Aorta (tissue), 5 donors: ENCODE measurements around the gene SIX5. TPM values are rescaled to one million over a fixed set of nuclear protein-coding genes. Genes with fewer than 3 reads are reported as not detected.
"Not testable (repeated sequence)": the region's sequence is repeated elsewhere in the genome, so short reads cannot be mapped to it uniquely, and the experiment has no call there.

Experiments
- ATAC-seq: fragments of 200-7000 bp; cut with Tn5 transposase; one replicate; pipeline ENCODE4 v1.9.1; 2022; ENCODE audit warnings: moderate library complexity; ENCODE audit not compliant: low FRiP score
- DNase-seq, 2 donors: peaks; one replicate each; pipeline ENCODE4 v3.0.0-alpha.2; 2020
- H3K27ac ChIP-seq, 2 donors: one replicate each; pipeline ENCODE4 v1.5.1; 2013; ENCODE audit warnings: low read length in 2 of 2, mild to moderate bottlenecking in 2 of 2, moderate library complexity in 2 of 2, control low read depth in 1 of 2, inconsistent platforms in 1 of 2, low read depth in 1 of 2
- H3K27me3 ChIP-seq, 2 donors: one replicate each; pipeline ENCODE4 v1.6.1; 2013; ENCODE audit warnings: control low read depth in 1 of 2, low read length in 1 of 2, mild to moderate bottlenecking in 1 of 2, moderate library complexity in 1 of 2; ENCODE audit not compliant: insufficient read depth in 2 of 2, control insufficient read depth in 1 of 2
- H3K36me3 ChIP-seq, 2 donors: one replicate each; pipeline ENCODE4 v1.6.1; 2013; ENCODE audit warnings: control low read depth in 1 of 2, low read length in 1 of 2, mild to moderate bottlenecking in 1 of 2; ENCODE audit not compliant: insufficient read depth in 2 of 2, control insufficient read depth in 1 of 2
- H3K4me1 ChIP-seq, 2 donors: one replicate each; pipeline ENCODE4 v1.6.1; 2013; ENCODE audit warnings: low read length in 2 of 2, control low read depth in 1 of 2, mild to moderate bottlenecking in 1 of 2, moderate library complexity in 1 of 2; ENCODE audit not compliant: insufficient read depth in 2 of 2, control insufficient read depth in 1 of 2
- H3K4me3 ChIP-seq, 2 donors: one replicate each; pipeline ENCODE4 v1.5.1; 2013; ENCODE audit warnings: low read length in 2 of 2, control low read depth in 1 of 2, mild to moderate bottlenecking in 1 of 2
- H3K9me3 ChIP-seq: one replicate; pipeline ENCODE4 v1.6.1; 2013; ENCODE audit warnings: mild to moderate bottlenecking, low read length; ENCODE audit not compliant: control insufficient read depth
- WGBS, 2 donors: extraction: QIAGEN DNeasy Blood & Tissue Kit; methylation state at CpG; one replicate each; pipeline ENCODE4 v1.1.7; 2013; 5-methylcytosine and 5-hydroxymethylcytosine counted together
- intact Hi-C, 2 donors: fragments of 100-400 bp; cut with DNase I; formaldehyde crosslinking; loops; one replicate each; pipeline versions ENCODE4 v1.14.2 to v1.15.0; 2022
- polyA plus RNA-seq, 2 donors: library from polyadenylated mRNA; stranded (reverse); fragments of 200-250 nt; gene quantifications; one replicate each; pipeline ENCODE4 v1.2.3, GENCODE V29; 2013
- total RNA-seq, 2 donors: library from RNA; stranded (reverse); fragmentation: NEBNext Ultra II Directional; extraction: Animal tissue kit (Norgen Biotek cat#: 25700); gene quantifications; one replicate each; pipeline ENCODE4 v1.2.1, GENCODE V29; 2021
- donor health status: healthy with polysubstance abuse.
- donor health status: Bipolar disorder and iron deficiency.
- donor health status: DM: no; HTN: no; CAD: no.
- donor health status: DM: no; HTN: no; CAD: no.
- donor health status: DM: yes; HTN: yes; CAD: no.

The SIX5 gene
- total and polyA plus RNA-seq, 4 donors, result 8.1 to 34.4 (median 22.6) TPM

DNA sequence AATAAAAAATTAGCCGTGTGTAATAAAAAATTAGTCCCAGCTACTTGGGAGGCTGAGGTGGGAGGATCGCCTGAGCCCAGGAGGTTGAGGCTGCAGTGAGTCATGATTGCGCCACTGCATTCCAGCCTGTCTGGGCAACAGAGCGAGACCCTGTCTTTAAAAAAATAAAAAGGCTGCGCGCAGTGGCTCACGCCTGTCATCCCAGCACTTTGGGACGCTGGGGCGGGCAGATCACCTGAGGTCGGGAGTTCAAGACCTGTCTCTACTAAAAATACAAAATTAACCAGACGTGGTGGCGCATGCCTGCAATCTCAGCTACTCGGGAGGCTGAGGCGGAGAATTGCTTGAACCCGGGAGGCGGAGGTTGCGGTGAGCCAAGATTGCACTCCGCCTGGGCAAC, 40.4 kb downstream of the SIX5 start:
- ATAC-seq, H3K4me1 ChIP-seq, H3K36me3 ChIP-seq, H3K27ac ChIP-seq, H3K9me3 ChIP-seq, DNase-seq, H3K4me3 ChIP-seq, intact Hi-C loops, H3K27me3 ChIP-seq: not testable (repeated sequence)
- 92 to 94% methylated on average over 18 of the region's 18 CpGs for WGBS, 2 donors

DNA sequence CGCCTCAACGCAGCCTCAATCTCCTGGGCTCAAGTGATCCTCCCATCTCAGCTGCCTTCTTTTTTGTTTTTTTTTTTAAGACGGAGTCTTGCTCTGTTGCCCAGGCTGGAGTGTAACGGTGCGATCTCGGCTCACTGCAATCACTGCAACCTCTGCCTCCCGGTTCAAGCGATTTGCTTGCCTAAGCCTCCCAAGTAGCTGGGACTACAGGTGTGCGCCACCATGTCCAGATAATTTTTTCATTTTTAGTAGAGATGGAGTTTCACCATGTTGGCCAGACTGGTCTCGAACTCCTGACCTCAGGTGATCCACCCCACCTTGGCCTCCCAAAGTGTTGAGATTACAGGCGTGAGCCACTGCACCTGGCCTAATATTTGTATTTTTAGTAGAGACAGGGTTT, 49.0 kb downstream of the SIX5 start:
- 96 to 97% methylated on average over 11 of the region's 11 CpGs for WGBS, 2 donors
- H3K4me3 ChIP-seq, H3K4me1 ChIP-seq, H3K27me3 ChIP-seq, H3K9me3 ChIP-seq, H3K27ac ChIP-seq, DNase-seq, H3K36me3 ChIP-seq, intact Hi-C loops, ATAC-seq: not testable (repeated sequence)

DNA sequence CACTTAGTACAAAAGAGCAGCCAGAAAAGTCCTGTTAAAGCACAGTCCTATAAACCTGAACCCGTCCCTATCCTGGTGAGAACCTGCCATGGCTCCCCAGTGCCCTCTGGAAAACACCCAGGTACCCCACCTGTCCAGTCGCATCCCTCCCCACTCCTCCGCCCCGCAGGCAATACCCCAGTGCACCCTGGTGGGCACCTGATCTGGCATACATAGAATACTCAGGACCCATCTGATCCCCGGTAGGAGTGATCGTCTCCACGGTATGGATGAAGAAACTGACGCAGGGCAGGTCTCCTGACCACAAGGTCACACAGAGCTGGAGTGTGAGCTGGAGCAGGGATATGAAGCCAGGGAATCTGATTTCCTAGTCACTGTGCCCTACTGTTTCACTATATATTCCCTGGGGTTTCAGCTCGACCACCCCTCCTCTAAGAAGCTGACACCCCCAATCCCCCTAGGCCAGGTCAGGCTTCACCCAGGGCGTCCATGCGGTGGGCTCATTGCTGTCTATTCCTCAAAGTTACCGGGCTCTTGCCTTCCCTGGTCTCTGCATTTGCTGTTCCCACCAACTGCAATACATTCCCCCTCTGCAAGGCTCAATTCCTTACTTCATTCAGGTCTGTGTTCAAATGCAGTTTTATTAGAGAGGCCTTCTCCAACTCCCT, 50.9 kb downstream of the SIX5 start:
- Histone ChIP-seq H3K9me3 (no peaks in the 10 kb centered on the region), H3K4me3 (peak overlapping the region; percentile 14 to 47), H3K27ac (peak overlapping the region in 1 of 2 donors; percentile 77), H3K36me3 (no peaks in the 10 kb centered on the region), H3K4me1 (no peaks in the 10 kb centered on the region), H3K27me3 (no peaks in the 10 kb centered on the region)
- WGBS, 2 donors, result 51 to 52% methylated on average over 12 of the region's 12 CpGs
- intact Hi-C loops, result loop anchor here in 1 of 2 donors (5.0 to 10.0 kb wide), 2 partner anchors 49 to 1327 kb away; partner anchors contain the start of genes SIX5 and TMEM160
- DNase-seq (peak in 1 of 2 donors; percentile 58), ATAC-seq (no peak)

DNA sequence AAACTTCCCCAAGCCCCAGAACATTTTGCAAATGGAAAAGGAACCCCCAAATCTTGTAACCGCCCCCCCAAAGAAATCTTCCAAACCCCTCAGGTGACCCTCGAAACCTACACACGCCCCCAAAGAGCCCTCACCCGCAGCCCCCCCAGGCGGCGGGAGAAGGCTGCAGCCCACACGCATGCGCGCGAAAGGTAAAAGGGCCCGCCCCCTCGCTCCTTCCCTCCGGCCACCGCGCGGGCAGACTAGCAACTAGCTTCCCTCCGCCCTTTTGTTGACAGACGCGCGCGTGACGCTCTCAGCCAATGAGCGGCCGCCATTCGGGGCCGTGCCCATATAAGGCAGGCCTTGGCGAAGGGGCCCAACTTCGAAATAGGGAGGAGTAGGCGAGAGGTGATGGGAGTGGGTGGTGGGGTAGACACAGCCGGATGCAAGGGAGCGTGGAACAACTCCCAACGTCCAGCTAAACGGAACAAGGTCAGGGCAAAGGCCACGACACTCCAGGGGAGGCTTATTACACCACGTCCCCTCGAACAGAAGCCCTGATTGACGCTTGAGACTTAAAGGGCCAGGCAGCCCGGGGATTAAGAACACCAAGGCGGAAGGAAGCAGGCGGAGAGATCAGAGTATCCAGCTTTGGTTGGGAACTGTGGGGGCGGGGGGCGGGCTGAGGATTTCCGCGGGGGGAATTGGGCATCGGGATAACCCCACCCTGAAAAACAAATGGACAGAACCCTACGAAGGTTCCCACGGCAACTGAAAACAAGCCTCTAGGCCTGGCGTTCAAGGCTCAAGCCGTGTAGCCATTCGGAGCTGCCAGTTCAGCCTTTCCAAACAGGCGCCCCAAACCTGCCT, 51.7 kb downstream of the SIX5 start:
- no peaks in the 10 kb centered on the region for H3K27me3 ChIP-seq
- peak overlapping the region in 1 of 2 donors; percentile 77 for H3K27ac ChIP-seq
- no peaks in the 10 kb centered on the region for H3K4me1 ChIP-seq
- intact Hi-C loops, result loop anchor here in 1 of 2 donors (5.0 to 10.0 kb wide), 2 partner anchors 50 to 1327 kb away; partner anchors contain the start of genes SIX5 and TMEM160
- whole genome bisulfite sequencing, 2 donors, result 0% methylated on average over 51 of the region's 51 CpGs
- no peaks in the 10 kb centered on the region for H3K36me3 ChIP-seq
- H3K9me3 ChIP-seq, result no peaks in the 10 kb centered on the region
- DNase-seq (peak; percentile 99), ATAC-seq (peak; percentile 99)
- peak overlapping the region; percentile 35 to 64 for H3K4me3 ChIP-seq

DNA sequence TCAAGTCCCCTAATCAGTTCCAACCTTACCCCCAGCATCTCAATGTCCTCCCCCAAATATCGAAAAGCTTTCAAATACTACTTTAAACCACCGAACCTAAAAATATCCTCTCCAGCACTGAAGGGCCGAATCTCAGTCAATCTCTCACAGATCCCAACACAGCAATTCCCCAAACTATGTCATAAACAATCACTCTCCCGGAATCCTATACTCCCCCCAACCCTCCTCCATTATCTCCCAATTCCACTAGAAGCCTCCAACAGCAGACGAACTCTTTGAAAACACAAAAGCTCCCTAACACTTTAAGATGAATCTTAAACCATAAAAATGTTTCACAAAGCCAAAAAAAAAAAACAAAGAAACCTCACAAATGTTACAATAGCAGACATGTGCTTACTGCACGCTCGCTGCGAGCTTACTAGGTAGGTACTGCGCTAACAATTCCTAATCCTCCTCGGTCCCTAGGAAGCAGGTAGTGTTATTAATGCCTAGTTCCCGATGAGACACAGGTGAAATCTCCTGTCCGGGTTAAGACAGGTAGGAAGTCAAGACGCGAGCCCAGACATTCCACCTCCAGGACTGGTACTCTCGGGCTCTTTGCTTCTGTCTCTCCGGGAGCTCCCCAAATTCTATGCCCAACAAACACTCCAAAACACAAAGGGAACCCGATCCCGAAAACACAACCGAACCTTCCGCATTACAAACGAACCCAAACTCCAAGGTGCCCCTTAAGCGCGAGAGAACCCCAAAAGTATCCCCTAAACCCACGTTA, 52.5 kb downstream of the SIX5 start:
- peak overlapping the region; percentile 35 to 64 for H3K4me3 ChIP-seq
- DNase-seq, result no peak

DNA sequence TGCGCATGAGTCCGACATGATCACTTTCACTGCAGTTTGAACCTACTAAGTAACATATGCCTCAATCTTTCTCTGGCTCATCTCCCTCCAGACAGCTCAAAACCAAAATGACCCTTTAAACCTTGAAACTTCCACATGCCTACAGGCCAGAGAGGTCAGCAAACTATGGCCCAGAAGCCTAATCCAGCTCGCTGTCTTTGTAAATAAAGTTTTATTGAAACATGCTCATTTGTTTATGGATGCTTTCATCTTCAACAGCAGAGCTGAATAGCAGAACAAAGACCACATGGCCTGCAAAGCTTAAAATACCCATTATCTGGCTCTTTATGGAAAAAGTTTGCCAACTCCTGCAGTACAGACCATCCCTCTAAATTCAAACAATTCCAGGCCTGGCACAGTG, 53.9 kb downstream of the SIX5 start:
- Histone ChIP-seq H3K4me3 (no peak overlapping the region), H3K36me3 (no peaks in the 10 kb centered on the region), H3K9me3 (no peaks in the 10 kb centered on the region), H3K27me3 (no peaks in the 10 kb centered on the region), H3K27ac (no peak overlapping the region), H3K4me1 (no peaks in the 10 kb centered on the region)
- ATAC-seq, result no peak
- DNase-seq, result no peak
- 96% methylated on average over 3 of the region's 3 CpGs for WGBS, 2 donors
- intact Hi-C loops, result loop anchor here in 1 of 2 donors (5.0 to 10.0 kb wide), 2 partner anchors 52 to 1330 kb away; partner anchors contain the start of genes SIX5 and TMEM160

More for the DNA sequence above, 52.5 kb downstream of the SIX5 start:
- H3K27me3 ChIP-seq, result no peaks in the 10 kb centered on the region
- no peaks in the 10 kb centered on the region for H3K9me3 ChIP-seq
- ATAC-seq, result no peak
- no peak overlapping the region for H3K27ac ChIP-seq
- no peaks in the 10 kb centered on the region for H3K36me3 ChIP-seq
- 1% methylated on average over 24 of the region's 24 CpGs for WGBS, 2 donors
- intact Hi-C loops, result loop anchor here in 1 of 2 donors (5.0 to 10.0 kb wide), 2 partner anchors 51 to 1328 kb away; partner anchors contain the start of genes SIX5 and TMEM160
- no peaks in the 10 kb centered on the region for H3K4me1 ChIP-seq

Other genes with a start within 250 kb of the SIX5 start
- gene OPA3, start 184.4 kb downstream of the SIX5 start, total RNA-seq, result 1 to 10 TPM; 8.6 to 8.8 TPM
- 1 to 10 TPM; 2.0 to 2.8 TPM for gene OPA3, start 184.4 kb downstream of the SIX5 start, polyA plus RNA-seq
- gene GPR4, start 167.0 kb downstream of the SIX5 start, total RNA-seq, result 10 to 100 TPM; 10.6 to 10.9 TPM
- gene GPR4, start 167.0 kb downstream of the SIX5 start, polyA plus RNA-seq, result 1 to 10 TPM in 1 of 2 donors, under 1 TPM in 1; 0.63 to 1.2 TPM
- gene EML2, start 129.9 kb downstream of the SIX5 start, total RNA-seq, result 10 to 100 TPM; 42.4 to 52.9 TPM
- 10 to 100 TPM; 21.7 to 48.1 TPM for gene EML2, start 129.9 kb downstream of the SIX5 start, polyA plus RNA-seq
- gene GIPR, start 101.0 kb downstream of the SIX5 start, total RNA-seq, result 1 to 10 TPM in 1 of 2 donors, under 1 TPM in 1; 0.45 to 2.4 TPM
- gene GIPR, start 101.0 kb downstream of the SIX5 start, polyA plus RNA-seq, result not detected
- 100 to 1,000 TPM; 203 to 206 TPM for gene SNRPD2, start 77.3 kb downstream of the SIX5 start, total RNA-seq
- 100 to 1,000 TPM; 319 to 345 TPM for gene SNRPD2, start 77.3 kb downstream of the SIX5 start, polyA plus RNA-seq
- 1 to 10 TPM; 5.3 to 5.4 TPM for gene QPCTL, start 76.6 kb downstream of the SIX5 start, total RNA-seq
- gene QPCTL, start 76.6 kb downstream of the SIX5 start, polyA plus RNA-seq, result 10 to 100 TPM in 1 of 2 donors, 1 to 10 TPM in 1; 1.9 to 11.1 TPM
- 10 to 100 TPM; 12.7 to 15.5 TPM for gene FBXO46, start 38.4 kb downstream of the SIX5 start, total RNA-seq
- gene FBXO46, start 38.4 kb downstream of the SIX5 start, polyA plus RNA-seq, result 1 to 10 TPM; 1.9 to 5.1 TPM
- not detected for gene MEIOSIN, start 35.8 kb downstream of the SIX5 start, total RNA-seq
- not detected for gene MEIOSIN, start 35.8 kb downstream of the SIX5 start, polyA plus RNA-seq
- gene DMPK, start 13.2 kb upstream of the SIX5 start, total RNA-seq, result 100 to 1,000 TPM; 155 to 215 TPM
- 100 to 1,000 TPM; 139 to 408 TPM for gene DMPK, start 13.2 kb upstream of the SIX5 start, polyA plus RNA-seq
- gene DMWD, start 23.6 kb upstream of the SIX5 start, total RNA-seq, result 10 to 100 TPM; 70.7 TPM
- 10 to 100 TPM; 20.9 to 62.2 TPM for gene DMWD, start 23.6 kb upstream of the SIX5 start, polyA plus RNA-seq
- gene RSPH6A, start 46.1 kb upstream of the SIX5 start, total RNA-seq, result under 1 TPM; 0.15 to 0.23 TPM
- gene RSPH6A, start 46.1 kb upstream of the SIX5 start, polyA plus RNA-seq, result not detected
- 10 to 100 TPM; 49.8 to 52.0 TPM for gene SYMPK, start 93.9 kb upstream of the SIX5 start, total RNA-seq
- gene SYMPK, start 93.9 kb upstream of the SIX5 start, polyA plus RNA-seq, result 10 to 100 TPM; 22.4 to 98.6 TPM
- under 1 TPM in 1 of 2 donors, not detected in 1; 0.23 TPM for gene FOXA3, start 95.1 kb upstream of the SIX5 start, total RNA-seq
- gene FOXA3, start 95.1 kb upstream of the SIX5 start, polyA plus RNA-seq, result 1 to 10 TPM in 1 of 2 donors, not detected in 1; 3.6 TPM
- gene IRF2BP1, start 116.9 kb upstream of the SIX5 start, total RNA-seq, result 10 to 100 TPM; 15.6 to 17.7 TPM
- gene IRF2BP1, start 116.9 kb upstream of the SIX5 start, polyA plus RNA-seq, result 10 to 100 TPM in 1 of 2 donors, 1 to 10 TPM in 1; 4.1 to 13.3 TPM
- gene MYPOP, start 133.4 kb upstream of the SIX5 start, total RNA-seq, result 1 to 10 TPM; 5.6 to 7.3 TPM
- 1 to 10 TPM; 4.9 to 8.3 TPM for gene MYPOP, start 133.4 kb upstream of the SIX5 start, polyA plus RNA-seq
- gene NANOS2, start 145.5 kb upstream of the SIX5 start, total RNA-seq, result not detected
- gene NANOS2, start 145.5 kb upstream of the SIX5 start, polyA plus RNA-seq, result not detected
- gene NOVA2, start 204.6 kb upstream of the SIX5 start, total RNA-seq, result 10 to 100 TPM in 1 of 2 donors, 1 to 10 TPM in 1; 8.1 to 18.2 TPM
- gene NOVA2, start 204.6 kb upstream of the SIX5 start, polyA plus RNA-seq, result under 1 TPM in 1 of 2 donors, not detected in 1; 0.13 TPM
- 10 to 100 TPM; 11.7 to 24.0 TPM for gene CCDC61, start 226.2 kb upstream of the SIX5 start, total RNA-seq
- gene CCDC61, start 226.2 kb upstream of the SIX5 start, polyA plus RNA-seq, result 10 to 100 TPM in 1 of 2 donors, under 1 TPM in 1; 0.50 to 19.4 TPM